HCT116 (cell line): ENCODE results near the gene STT3B. TPM values are rescaled to one million over a fixed set of nuclear protein-coding genes. Genes with fewer than 3 reads are reported as not detected.

ENCODE experiments used
- ATAC-seq: fragments of 200-7000 bp; cut with Tn5 transposase; 2 replicates; pipeline ENCODE4 v1.9.1; 2020; ENCODE audit warnings: mild to moderate bottlenecking, moderate library complexity
- BruUV-seq: library from RNA; stranded (reverse); fragments of 400-500 nt; replicated peaks from 2 replicates; lab custom pipeline; 2021; lab: Mats Ljungman, UMichigan
- CTCF ChIA-PET: fragments of 300-600 bp; sonication (Branson Sonifier 250); formaldehyde crosslinking; loops from one replicate; lab custom pipeline; 2021; ENCODE audit warnings: antibody characterized with exemption; lab: Charles Lee
- POLR2A ChIA-PET: fragments of 300-600, 350-600 bp; sonication (Branson Sonifier 250); formaldehyde crosslinking; loops from one replicate; lab custom pipeline; 2021; ENCODE audit warnings: antibody characterized with exemption; lab: Charles Lee
- RAD21 ChIA-PET, 2 experiments: fragments of 300-600 bp; sonication (Branson Sonifier 250); formaldehyde crosslinking; loops; one replicate each; lab custom pipeline; 2023; ENCODE audit warnings: low total read pairs in 2 of 2; ENCODE audit not compliant: uncharacterized antibody in 2 of 2, unreplicated experiment in 2 of 2, low non-redundant PET in 1 of 2; lab: Charles Lee
- DNase-seq: peaks from one replicate; pipeline ENCODE4 v3.0.0-alpha.2; 2010; ENCODE audit warnings: low read depth, low spot score
- H2AFZ ChIP-seq: fragments of 200-600 bp; shearing (Covaris generic), sonication (generic); 2 replicates; pipeline ENCODE4 v1.6.1; 2017; ENCODE audit warnings: low read depth, mixed run types, mixed read lengths, antibody characterized with exemption, low read length; ENCODE audit not compliant: poor library complexity, severe bottlenecking
- H3K27ac ChIP-seq: 2 replicates; pipeline ENCODE4 v1.5.1; 2012; ENCODE audit warnings: low read depth, low read length
- H3K27me3 ChIP-seq: fragments of 200-600 bp; sonication (generic); 2 replicates; pipeline ENCODE4 v1.6.1; 2016; ENCODE audit warnings: mixed run types, low read length, mixed read lengths; ENCODE audit not compliant: insufficient read depth
- H3K36me3 ChIP-seq, 2 experiments: fragments of 200-500 bp in 1 of 2; fragments of 200-600 bp in 1 of 2; sonication (Bioruptor generic) in 1 of 2; sonication (generic) in 1 of 2; 2 replicates each; pipeline versions ENCODE4 v1.5.1 to v1.6.1; 2014 to 2016; ENCODE audit warnings: low read length in 2 of 2, inconsistent platforms in 1 of 2, mixed read lengths in 1 of 2, mixed run types in 1 of 2; ENCODE audit not compliant: insufficient read depth in 2 of 2, control insufficient read depth in 1 of 2
- H3K4me1 ChIP-seq, 2 experiments: fragments of 200-600 bp in 1 of 2; sonication (generic) in 1 of 2; 2 replicates each; pipeline versions ENCODE4 v1.5.1 to v1.6.1; 2012 to 2017; ENCODE audit warnings: low read length in 2 of 2, inconsistent platforms in 1 of 2, mild to moderate bottlenecking in 1 of 2, mixed read lengths in 1 of 2, mixed run types in 1 of 2, moderate library complexity in 1 of 2; ENCODE audit not compliant: insufficient read depth in 2 of 2, control insufficient read depth in 1 of 2
- H3K4me2 ChIP-seq: fragments of 200-600 bp; sonication (generic); 2 replicates; pipeline ENCODE4 v1.6.1; 2017; ENCODE audit warnings: mixed run types, low read length, mixed read lengths
- H3K4me3 ChIP-seq, 2 experiments: fragments of 200-600 bp in 1 of 2; sonication (generic) in 1 of 2; replicated peaks in 1 of 2; 2 replicates each; pipeline ENCODE4 v1.5.1; 2011 to 2016; ENCODE audit warnings: low read length in 2 of 2, control low read depth in 1 of 2, low read depth in 1 of 2, mild to moderate bottlenecking in 1 of 2, mixed read lengths in 1 of 2, mixed run types in 1 of 2
- H3K79me2 ChIP-seq: fragments of 200-600 bp; sonication (generic); 2 replicates; pipeline ENCODE4 v1.6.1; 2017; ENCODE audit warnings: mild to moderate bottlenecking, mixed run types, low read length, moderate library complexity, mixed read lengths; ENCODE audit not compliant: insufficient read depth
- H3K9ac ChIP-seq: fragments of 200-600 bp; sonication (generic); 2 replicates; pipeline ENCODE4 v1.6.1; 2016; ENCODE audit warnings: low read length, mixed read lengths
- H3K9me2 ChIP-seq: fragments of 200-600 bp; sonication (generic), shearing (Covaris generic); 2 replicates; pipeline ENCODE4 v1.6.1; 2017; ENCODE audit warnings: mixed run types, mild to moderate bottlenecking, moderate library complexity; ENCODE audit not compliant: insufficient read depth
- H3K9me3 ChIP-seq, 2 experiments: fragments of 200-500 bp in 1 of 2; fragments of 200-600 bp in 1 of 2; sonication (Bioruptor generic) in 1 of 2; sonication (generic) in 1 of 2; 2 replicates each; pipeline ENCODE4 v1.6.1; 2014 to 2017; ENCODE audit warnings: low read length in 2 of 2, mixed read lengths in 2 of 2, inconsistent platforms in 1 of 2, low read depth in 1 of 2, mild to moderate bottlenecking in 1 of 2, mixed run types in 1 of 2, moderate library complexity in 1 of 2; ENCODE audit not compliant: control insufficient read depth in 1 of 2, insufficient read depth in 1 of 2
- H4K20me1 ChIP-seq: fragments of 200-600 bp; sonication (generic), shearing (Covaris generic); 2 replicates; pipeline ENCODE4 v1.6.1; 2017; ENCODE audit warnings: mixed run types, mild to moderate bottlenecking, moderate library complexity; ENCODE audit not compliant: insufficient read depth
- CEBPB ChIP-seq: IDR thresholded peaks from 2 replicates; pipeline ENCODE4 v1.6.1; 2012; ENCODE audit warnings: low read depth
- FOSL1 ChIP-seq: IDR thresholded peaks from 2 replicates; pipeline ENCODE4 v1.6.1; 2012; ENCODE audit warnings: low read depth
- POLR2AphosphoS5 ChIP-seq: IDR thresholded peaks from 2 replicates; pipeline ENCODE4 v1.6.1; 2011; ENCODE audit warnings: mild to moderate bottlenecking, low read depth, low read length, moderate library complexity
- RAD21 ChIP-seq: IDR thresholded peaks from 2 replicates; pipeline ENCODE4 v1.6.1; 2012; ENCODE audit warnings: low read depth, mild to moderate bottlenecking
- SIN3A ChIP-seq: IDR thresholded peaks from 2 replicates; pipeline ENCODE4 v1.6.1; 2012; ENCODE audit warnings: low read depth
- TCF7L2 ChIP-seq: IDR thresholded peaks from 2 replicates; pipeline ENCODE4 v1.7.0; 2011; ENCODE audit warnings: borderline replicate concordance, inconsistent platforms; ENCODE audit not compliant: insufficient read depth, insufficient read length; ENCODE audit errors: extremely low read depth
- ZBTB33 ChIP-seq: IDR thresholded peaks from 2 replicates; pipeline ENCODE4 v1.6.1; 2011; ENCODE audit warnings: mild to moderate bottlenecking, low read length, moderate library complexity; ENCODE audit not compliant: insufficient replicate concordance; ENCODE audit errors: extremely low read depth
- ZNF274 ChIP-seq: fragments of 200-500 bp; sonication (Bioruptor generic); IDR thresholded peaks from 2 replicates; pipeline ENCODE4 v1.6.1; 2014; ENCODE audit warnings: mild to moderate bottlenecking, low read depth, low read length, inconsistent platforms
- intact Hi-C: fragments of 100-400 bp; cut with micrococcal nuclease; formaldehyde crosslinking; loops from 2 replicates; pipeline ENCODE4 v1.10.0; 2022
- total RNA-seq: library from RNA; stranded (reverse); gene quantifications from one replicate; pipeline ENCODE4 v1.2.1, GENCODE V29; 2021; ENCODE audit not compliant: unreplicated experiment
- TF ChIP-seq, protein P1 (sequence below): IDR thresholded peaks from 2 replicates; pipeline ENCODE4 v1.6.1; 2012; ENCODE audit warnings: low read depth

STT3B gene
- total RNA-seq, 1 experiment from 2014 or later = 131 TPM

GRCh38 chr3:31509147-31509728 is 23.5 kb upstream of the STT3B start:
- no peak overlapping the region for H3K27ac ChIP-seq
- H2AFZ ChIP-seq = no peak overlapping the region
- H3K4me3 ChIP-seq = no peak overlapping the region
- H3K4me1 ChIP-seq = no peaks in the 10 kb centered on the region
- H3K4me2 ChIP-seq = no peak overlapping the region
- no peaks in the 10 kb centered on the region for H3K27me3 ChIP-seq
- H3K9me3 ChIP-seq = no peaks in the 10 kb centered on the region
- ATAC-seq (no peak), DNase-seq (no peak)
- POLR2A ChIA-PET = interaction anchor here (1.2 kb wide), 1 partner anchor 23 kb away, joined by 3 read pairs; the partner anchor contains the start of gene STT3B
- RAD21 ChIA-PET = no interaction called here
- CTCF ChIA-PET = no interaction called here
- H4K20me1 ChIP-seq = no peaks in the 10 kb centered on the region
- no peak for TF ChIP-seq POLR2AphosphoS5
- TF ChIP-seq, protein P1, sequence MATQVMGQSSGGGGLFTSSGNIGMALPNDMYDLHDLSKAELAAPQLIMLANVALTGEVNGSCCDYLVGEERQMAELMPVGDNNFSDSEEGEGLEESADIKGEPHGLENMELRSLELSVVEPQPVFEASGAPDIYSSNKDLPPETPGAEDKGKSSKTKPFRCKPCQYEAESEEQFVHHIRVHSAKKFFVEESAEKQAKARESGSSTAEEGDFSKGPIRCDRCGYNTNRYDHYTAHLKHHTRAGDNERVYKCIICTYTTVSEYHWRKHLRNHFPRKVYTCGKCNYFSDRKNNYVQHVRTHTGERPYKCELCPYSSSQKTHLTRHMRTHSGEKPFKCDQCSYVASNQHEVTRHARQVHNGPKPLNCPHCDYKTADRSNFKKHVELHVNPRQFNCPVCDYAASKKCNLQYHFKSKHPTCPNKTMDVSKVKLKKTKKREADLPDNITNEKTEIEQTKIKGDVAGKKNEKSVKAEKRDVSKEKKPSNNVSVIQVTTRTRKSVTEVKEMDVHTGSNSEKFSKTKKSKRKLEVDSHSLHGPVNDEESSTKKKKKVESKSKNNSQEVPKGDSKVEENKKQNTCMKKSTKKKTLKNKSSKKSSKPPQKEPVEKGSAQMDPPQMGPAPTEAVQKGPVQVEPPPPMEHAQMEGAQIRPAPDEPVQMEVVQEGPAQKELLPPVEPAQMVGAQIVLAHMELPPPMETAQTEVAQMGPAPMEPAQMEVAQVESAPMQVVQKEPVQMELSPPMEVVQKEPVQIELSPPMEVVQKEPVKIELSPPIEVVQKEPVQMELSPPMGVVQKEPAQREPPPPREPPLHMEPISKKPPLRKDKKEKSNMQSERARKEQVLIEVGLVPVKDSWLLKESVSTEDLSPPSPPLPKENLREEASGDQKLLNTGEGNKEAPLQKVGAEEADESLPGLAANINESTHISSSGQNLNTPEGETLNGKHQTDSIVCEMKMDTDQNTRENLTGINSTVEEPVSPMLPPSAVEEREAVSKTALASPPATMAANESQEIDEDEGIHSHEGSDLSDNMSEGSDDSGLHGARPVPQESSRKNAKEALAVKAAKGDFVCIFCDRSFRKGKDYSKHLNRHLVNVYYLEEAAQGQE = no peak
- no peak for TF ChIP-seq SIN3A
- no peak for TF ChIP-seq FOSL1
- H3K36me3 ChIP-seq = no peaks in the 10 kb centered on the region
- intact Hi-C loops = no loop called here
- no peak overlapping the region for H3K9ac ChIP-seq
- H3K9me2 ChIP-seq = no peaks in the 10 kb centered on the region; the same call in 1 of the 2 replicates
- no TSS peak for BruUV-seq
- no peaks in the 10 kb centered on the region for H3K79me2 ChIP-seq

DNA sequence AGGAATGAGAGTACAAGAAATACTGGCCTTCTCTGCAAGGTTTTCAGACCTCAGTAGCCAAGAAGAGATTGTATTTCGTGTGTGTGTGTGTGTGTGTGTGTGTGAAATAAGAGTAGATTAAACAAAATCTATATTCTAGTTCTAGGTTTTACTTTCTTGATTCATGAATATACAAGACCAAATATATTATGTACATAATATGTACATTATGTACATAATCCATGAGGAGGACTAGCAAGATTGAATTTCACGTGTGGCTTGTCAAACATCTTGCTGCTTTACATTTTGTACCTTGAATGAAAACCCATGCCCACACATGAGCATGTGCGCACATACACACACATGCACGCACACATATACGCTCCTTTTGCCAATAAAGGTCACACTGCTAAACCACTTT is 18.2 kb upstream of the STT3B start:
- Histone ChIP-seq H2AFZ (no peak overlapping the region), H3K4me3 (no peak overlapping the region), H3K27ac (no peak overlapping the region), H3K79me2 (no peaks in the 10 kb centered on the region), H3K27me3 (no peaks in the 10 kb centered on the region), H3K36me3 (no peaks in the 10 kb centered on the region), H3K4me1 (no peaks in the 10 kb centered on the region), H4K20me1 (no peaks in the 10 kb centered on the region), H3K9me2 (peaks cover 4% of the 10 kb centered on the region; the same call in 1 of the 2 replicates), H3K9ac (no peak overlapping the region), H3K4me2 (no peak overlapping the region), H3K9me3 (no peaks in the 10 kb centered on the region)
- DNase-seq = no peak
- POLR2A ChIA-PET = no interaction called here
- RAD21 ChIA-PET = no interaction called here
- intact Hi-C loops = no loop called here
- no TSS peak for BruUV-seq
- no peak for ATAC-seq
- CTCF ChIA-PET = no interaction called here
- no peak for TF ChIP-seq ZBTB33
- TF ChIP-seq POLR2AphosphoS5 = no peak
- TF ChIP-seq CEBPB = no peak
- TF ChIP-seq ZNF274 = no peak
- TF ChIP-seq, protein P1 = no peak
- no peak for TF ChIP-seq TCF7L2
- no peak for TF ChIP-seq RAD21
